Spleen (tissue), 7 donors: Measurements from ENCODE around the gene FOXC1.

Source experiments
- CTCF ChIP-seq, 11 experiments: fragments of 200-600 bp in 7 of 11; fragments of 450-650 bp in 4 of 11; sonication (generic) in 4 of 11; IDR thresholded peaks in 8 of 11; conservative IDR thresholded peaks in 3 of 11; 1 replicate in 7 of 11; 2 replicates in 4 of 11; pipeline versions ENCODE4 v1.4.0 to v1.8.0; 2016 to 2021; ENCODE audit warnings: antibody characterized with exemption in 11 of 11, inconsistent platforms in 4 of 11, mild to moderate bottlenecking in 1 of 11
- POLR2A ChIP-seq, 3 donors: fragments of 450-650 bp; IDR thresholded peaks; one replicate each; pipeline ENCODE4 v1.5.1; 2017; ENCODE audit warnings: antibody characterized with exemption in 3 of 3, mild to moderate bottlenecking in 1 of 3
- donor health status: DM: no; HTN: no; CAD: no; lungs with moderate emphysema.
- donor health status: DM: no; HTN: no; CAD: no.
- donor health status: DM: no; HTN: no; CAD: no.

- TF ChIP-seq CTCF (IDR thresholded peaks at IDR 0.05 in 8 of 11, conservative IDR thresholded peaks at IDR 0.05 in 3 of 11) (no peak), POLR2A (IDR thresholded peaks at IDR 0.05) (no peak)
These were observed 16.2 kb downstream of the FOXC1 start for GRCh38 chr6:1625794-1626435.
